Trophoblast cell (in vitro differentiated cells and primary cell): ENCODE data around the gene MAP1B.

Source experiments
- DNase-seq, 2 donors: peaks; one replicate each; pipeline ENCODE4 v3.0.0-alpha.2; 2016
- H2AFZ ChIP-seq: 2 replicates; pipeline ENCODE4 v1.6.1; 2013; ENCODE audit warnings: low read length, moderate library complexity, mild to moderate bottlenecking; ENCODE audit not compliant: insufficient read depth, poor library complexity
- H2AK5ac ChIP-seq: 2 replicates; pipeline ENCODE4 v1.6.1; 2013; ENCODE audit warnings: mild to moderate bottlenecking, low read length
- H2BK120ac ChIP-seq: 2 replicates; pipeline ENCODE4 v1.6.1; 2013; ENCODE audit warnings: low read length, mild to moderate bottlenecking, moderate library complexity; ENCODE audit not compliant: insufficient read depth, poor library complexity
- H2BK12ac ChIP-seq: 2 replicates; pipeline ENCODE4 v1.6.1; 2013; ENCODE audit warnings: mild to moderate bottlenecking, low read length, moderate library complexity
- H2BK5ac ChIP-seq: 2 replicates; pipeline ENCODE4 v1.6.1; 2013; ENCODE audit warnings: low read length, low read depth, moderate library complexity, mild to moderate bottlenecking; ENCODE audit not compliant: poor library complexity
- H3K14ac ChIP-seq: 2 replicates; pipeline ENCODE4 v1.6.1; 2013; ENCODE audit warnings: mild to moderate bottlenecking, low read length
- H3K18ac ChIP-seq: 2 replicates; pipeline ENCODE4 v1.6.1; 2013; ENCODE audit warnings: mild to moderate bottlenecking, low read length
- H3K23ac ChIP-seq: 2 replicates; pipeline ENCODE4 v1.6.1; 2013; ENCODE audit warnings: low read length
- H3K27ac ChIP-seq: 2 replicates; pipeline ENCODE4 v1.5.1; 2013; ENCODE audit warnings: low read depth, mild to moderate bottlenecking, inconsistent platforms, low read length, moderate library complexity
- H3K27me3 ChIP-seq: 2 replicates; pipeline ENCODE4 v1.6.1; 2013; ENCODE audit warnings: inconsistent platforms, mild to moderate bottlenecking, low read length, moderate library complexity; ENCODE audit not compliant: insufficient read depth
- H3K36me3 ChIP-seq, 2 experiments: 1 replicate in 1 of 2; 2 replicates in 1 of 2; pipeline ENCODE4 v1.6.1; 2013; ENCODE audit warnings: low read length in 2 of 2, mild to moderate bottlenecking in 2 of 2, moderate library complexity in 1 of 2; ENCODE audit not compliant: insufficient read depth in 2 of 2, control insufficient read depth in 1 of 2
- H3K4ac ChIP-seq: 2 replicates; pipeline ENCODE4 v1.6.1; 2013; ENCODE audit warnings: low read depth, mild to moderate bottlenecking, low read length, moderate library complexity
- H3K4me1 ChIP-seq, 2 experiments: 1 replicate in 1 of 2; 2 replicates in 1 of 2; pipeline ENCODE4 v1.6.1; 2013; ENCODE audit warnings: low read length in 2 of 2, mild to moderate bottlenecking in 2 of 2, moderate library complexity in 1 of 2; ENCODE audit not compliant: insufficient read depth in 2 of 2, control insufficient read depth in 1 of 2
- H3K4me2 ChIP-seq: 2 replicates; pipeline ENCODE4 v1.6.1; 2013; ENCODE audit warnings: inconsistent platforms, mild to moderate bottlenecking, low read length, moderate library complexity
- H3K4me3 ChIP-seq: 2 replicates; pipeline ENCODE4 v1.5.1; 2013; ENCODE audit warnings: mild to moderate bottlenecking, low read depth, low read length, inconsistent platforms
- H3K79me1 ChIP-seq: one replicate; pipeline ENCODE4 v1.6.1; 2013; ENCODE audit warnings: low read length
- H3K79me2 ChIP-seq: 2 replicates; pipeline ENCODE4 v1.6.1; 2013; ENCODE audit warnings: low read length, mild to moderate bottlenecking; ENCODE audit not compliant: control insufficient read depth, insufficient read depth, poor library complexity
- H3K9ac ChIP-seq: 2 replicates; pipeline ENCODE4 v1.6.1; 2013; ENCODE audit warnings: mild to moderate bottlenecking, low read length
- H3K9me3 ChIP-seq: 2 replicates; pipeline ENCODE4 v1.6.1; 2013; ENCODE audit warnings: low read depth, mild to moderate bottlenecking, control low read depth, inconsistent platforms, low read length; ENCODE audit not compliant: insufficient read depth
- H4K12ac ChIP-seq: 2 replicates; pipeline ENCODE4 v1.6.1; 2013; ENCODE audit warnings: low read depth, mild to moderate bottlenecking, low read length, moderate library complexity
- H4K8ac ChIP-seq: 2 replicates; pipeline ENCODE4 v1.6.1; 2013; ENCODE audit warnings: low read depth, mild to moderate bottlenecking, low read length, moderate library complexity
- H4K91ac ChIP-seq: one replicate; pipeline ENCODE4 v1.6.1; 2013; ENCODE audit warnings: low read depth, mild to moderate bottlenecking, low read length, moderate library complexity
- WGBS: extraction: QIAGEN DNeasy Blood & Tissue Kit; methylation state at CpG from one replicate; pipeline ENCODE4 v1.1.7; 2013; ENCODE audit warnings: missing lambda C conversion rate; ENCODE audit not compliant: insufficient read length, insufficient coverage; ENCODE audit errors: extremely low coverage; 5-methylcytosine and 5-hydroxymethylcytosine counted together

The MAP1B gene

DNA sequence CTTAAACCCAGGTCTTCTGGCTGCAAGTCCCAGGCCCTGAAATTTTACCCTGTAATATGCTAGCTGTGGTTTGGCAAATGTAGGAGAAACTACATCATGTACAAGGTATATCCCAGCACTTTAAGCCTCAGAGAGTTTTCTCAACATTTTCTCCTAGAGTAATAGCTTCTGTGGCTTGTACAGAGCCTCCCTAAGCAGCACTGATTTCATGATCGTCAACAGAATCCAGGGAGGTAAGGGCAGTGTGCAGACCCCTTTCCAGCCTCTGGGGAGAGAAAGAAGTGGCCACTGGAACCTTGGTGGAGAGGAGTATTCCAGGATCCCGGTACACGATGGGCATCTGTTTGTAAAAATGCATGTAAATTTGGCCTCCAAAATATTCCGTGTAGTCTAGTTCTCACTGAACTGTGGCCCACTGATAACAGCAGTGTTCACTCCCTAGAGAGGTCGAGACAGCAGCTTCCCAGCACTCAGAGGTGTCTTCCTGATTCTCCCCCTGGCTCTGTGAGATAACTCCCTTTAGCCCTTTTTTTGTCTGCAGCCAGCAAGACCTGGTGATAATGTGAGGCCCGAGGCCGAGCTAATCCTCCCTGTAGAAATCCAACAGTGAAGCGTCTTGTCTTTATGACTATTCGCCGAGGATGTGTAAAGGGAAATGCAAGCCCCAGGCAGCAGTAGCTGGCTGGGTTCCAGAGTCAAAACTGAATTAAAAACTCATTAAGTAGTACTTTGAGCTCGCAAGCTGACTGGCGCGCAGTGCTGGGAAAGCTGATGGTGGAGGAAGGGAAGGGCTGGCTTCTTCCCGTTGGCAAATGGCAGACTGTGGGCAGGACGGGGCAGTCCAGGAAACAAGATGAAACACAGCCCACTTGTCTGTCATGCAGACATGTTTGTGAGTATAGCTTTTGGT lies 59.0 kb downstream of the MAP1B start:
- Histone ChIP-seq H3K79me1 (no peaks in the 10 kb centered on the region), H3K36me3 (peaks cover 2% of the 10 kb centered on the region in 2 experiments), H3K14ac (no peak overlapping the region), H2AFZ (peak overlapping the region; percentile 45), H3K4me3 (no peak overlapping the region), H3K27me3 (no peaks in the 10 kb centered on the region), H3K23ac (no peak overlapping the region), H2BK120ac (no peak overlapping the region), H3K27ac (no peak overlapping the region), H3K18ac (no peak overlapping the region), H3K79me2 (no peaks in the 10 kb centered on the region), H3K9ac (no peak overlapping the region), H3K4me1 (peaks cover 0 to 1% of the 10 kb centered on the region in 2 experiments), H3K4ac (no peak overlapping the region), H2BK12ac (no peak overlapping the region), H2AK5ac (no peak overlapping the region), H3K9me3 (no peaks in the 10 kb centered on the region), H3K4me2 (peak overlapping the region; percentile 17), H2BK5ac (no peak overlapping the region), H4K8ac (no peak overlapping the region), H4K91ac (no peak overlapping the region), H4K12ac (no peak overlapping the region)
- no peak for DNase-seq
- no CpG with 5 or more reads among the region's 15 CpGs for WGBS

- Histone ChIP-seq H3K79me2 (no peaks in the 10 kb centered on the region), H3K27ac (no peak overlapping the region), H3K9me3 (no peaks in the 10 kb centered on the region), H3K18ac (no peak overlapping the region), H3K4me3 (no peak overlapping the region), H4K12ac (no peak overlapping the region), H3K27me3 (no peaks in the 10 kb centered on the region), H3K4me1 (peaks cover 0 to 1% of the 10 kb centered on the region in 2 experiments), H3K9ac (no peak overlapping the region), H3K4ac (no peak overlapping the region), H3K23ac (no peak overlapping the region), H3K36me3 (peaks cover 2% of the 10 kb centered on the region in 2 experiments), H3K79me1 (no peaks in the 10 kb centered on the region), H2AK5ac (no peak overlapping the region), H4K8ac (no peak overlapping the region), H4K91ac (no peak overlapping the region), H3K14ac (no peak overlapping the region), H3K4me2 (no peak overlapping the region), H2BK120ac (no peak overlapping the region), H2BK5ac (no peak overlapping the region), H2BK12ac (no peak overlapping the region), H2AFZ (no peak overlapping the region)
- no peak for DNase-seq
- no CpG with 5 or more reads among the region's 1 CpG for WGBS
Measured at GRCh38 chr5:72167257-72167656, 60.0 kb downstream of the MAP1B start.

- no peak overlapping the region for H3K4ac ChIP-seq
- H3K4me3 ChIP-seq: no peak overlapping the region
- peaks cover 2% of the 10 kb centered on the region in 2 experiments for H3K36me3 ChIP-seq
- H2BK12ac ChIP-seq: no peak overlapping the region
- no peaks in the 10 kb centered on the region for H3K27me3 ChIP-seq
- no peaks in the 10 kb centered on the region for H3K9me3 ChIP-seq
- H4K91ac ChIP-seq: no peak overlapping the region
- no peak overlapping the region for H3K9ac ChIP-seq
- H3K14ac ChIP-seq: no peak overlapping the region
- no peak overlapping the region for H4K12ac ChIP-seq
- no peak overlapping the region for H2AK5ac ChIP-seq
- H4K8ac ChIP-seq: no peak overlapping the region
- no peak overlapping the region for H2BK120ac ChIP-seq
- H3K79me1 ChIP-seq: no peaks in the 10 kb centered on the region
- no peak overlapping the region for H3K27ac ChIP-seq
- H3K4me1 ChIP-seq: peaks cover 0 to 1% of the 10 kb centered on the region in 2 experiments
- no peak overlapping the region for H3K18ac ChIP-seq
- no peak for DNase-seq
- no peak overlapping the region for H2AFZ ChIP-seq
- no peak overlapping the region for H3K4me2 ChIP-seq
- WGBS: 100% methylated on average over 2 of the region's 8 CpGs
- no peak overlapping the region for H3K23ac ChIP-seq
- H2BK5ac ChIP-seq: no peak overlapping the region
- H3K79me2 ChIP-seq: no peaks in the 10 kb centered on the region
Measured at GRCh38 chr5:72167804-72168203, 60.5 kb downstream of the MAP1B start.

- Histone ChIP-seq H3K18ac (no peak overlapping the region), H4K8ac (no peak overlapping the region), H3K9me3 (no peaks in the 10 kb centered on the region), H3K9ac (no peak overlapping the region), H3K79me1 (no peaks in the 10 kb centered on the region), H4K12ac (no peak overlapping the region), H2BK12ac (no peak overlapping the region), H3K27ac (no peak overlapping the region), H3K23ac (no peak overlapping the region), H4K91ac (no peak overlapping the region), H3K4ac (no peak overlapping the region), H2AK5ac (no peak overlapping the region), H3K14ac (no peak overlapping the region), H2BK5ac (no peak overlapping the region), H3K27me3 (no peaks in the 10 kb centered on the region), H3K4me2 (no peak overlapping the region), H2AFZ (no peak overlapping the region), H3K36me3 (peaks cover 0 to 2% of the 10 kb centered on the region in 2 experiments), H3K79me2 (no peaks in the 10 kb centered on the region), H3K4me1 (peaks cover 0 to 1% of the 10 kb centered on the region in 2 experiments), H3K4me3 (no peak overlapping the region), H2BK120ac (no peak overlapping the region)
- WGBS: no CpG with 5 or more reads among the region's 2 CpGs
- DNase-seq: no peak
Measured at GRCh38 chr5:72170101-72170500, 62.8 kb downstream of the MAP1B start.
